ENCODE measurements around the gene C12orf54.

C12orf54 gene

GRCh38 chr12:48542300-48542928, 60.1 kb downstream of the C12orf54 start:
- TF ChIP-seq REST (IDR thresholded peaks at IDR 0.05; ENCODE audit: low read depth) (no peak), EGR1 (IDR thresholded peaks at IDR 0.05) (no peak), RAD21 (IDR thresholded peaks at IDR 0.05; ENCODE audit: low read depth) (peak; percentile 98), TEAD4 (IDR thresholded peaks at IDR 0.05) (0 out of 2 replicates have a peak, but pooled peaks have one; percentile 12)

- TF ChIP-seq ZBTB7A (IDR thresholded peaks at IDR 0.05; ENCODE audit: low read depth) = no peak
- no peak for TF ChIP-seq TCF12 (IDR thresholded peaks at IDR 0.05; ENCODE audit: low read depth)
- no peak for TF ChIP-seq YY1 (IDR thresholded peaks at IDR 0.05; ENCODE audit: low read depth)
Measured at GRCh38 chr12:48545833-48546469, 63.7 kb downstream of the C12orf54 start.
